Measurements from ENCODE around the gene LEPR. TPM values are rescaled to one million over a fixed set of nuclear protein-coding genes. Genes with fewer than 3 reads are reported as not detected.

Gene LEPR
- total RNA-seq, 4 donors from 2014 or later, result 3.9 to 12.4 (median 6.7) TPM

DNA sequence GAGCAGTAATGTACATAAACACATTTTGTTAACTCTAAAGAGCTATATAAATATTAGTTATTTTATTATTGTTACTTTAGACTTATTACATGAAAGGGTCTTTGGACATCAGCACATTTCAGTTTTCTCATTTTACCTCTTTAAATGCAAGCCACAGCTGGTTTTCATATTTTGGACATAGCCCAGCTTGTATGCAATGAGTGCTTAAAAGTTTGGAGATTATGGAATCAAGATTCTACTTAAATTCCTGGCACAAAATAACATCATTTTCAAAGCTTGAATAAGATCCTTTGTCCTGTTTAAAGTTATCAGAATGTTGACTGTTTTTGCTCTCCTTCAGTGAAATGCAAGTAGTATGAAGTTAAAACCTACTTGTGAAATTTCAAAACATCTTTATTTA lies 15.5 kb upstream of the LEPR start:
- no peak for DNase-seq (ENCODE audit: low spot score in 2 of 2)
- Histone ChIP-seq H3K4me1 (no peaks in the 10 kb centered on the region), H3K36me3 (no peaks in the 10 kb centered on the region), H3K9me3 (no peaks in the 10 kb centered on the region), H3K4me3 (no peak overlapping the region), H3K27ac (no peak overlapping the region), H3K27me3 (no peaks in the 10 kb centered on the region)
- no peak for TF ChIP-seq POLR2AphosphoS5 (IDR thresholded peaks at IDR 0.05)
- TF ChIP-seq POLR2A (IDR thresholded peaks at IDR 0.05), result no peak
- TF ChIP-seq, protein P1, sequence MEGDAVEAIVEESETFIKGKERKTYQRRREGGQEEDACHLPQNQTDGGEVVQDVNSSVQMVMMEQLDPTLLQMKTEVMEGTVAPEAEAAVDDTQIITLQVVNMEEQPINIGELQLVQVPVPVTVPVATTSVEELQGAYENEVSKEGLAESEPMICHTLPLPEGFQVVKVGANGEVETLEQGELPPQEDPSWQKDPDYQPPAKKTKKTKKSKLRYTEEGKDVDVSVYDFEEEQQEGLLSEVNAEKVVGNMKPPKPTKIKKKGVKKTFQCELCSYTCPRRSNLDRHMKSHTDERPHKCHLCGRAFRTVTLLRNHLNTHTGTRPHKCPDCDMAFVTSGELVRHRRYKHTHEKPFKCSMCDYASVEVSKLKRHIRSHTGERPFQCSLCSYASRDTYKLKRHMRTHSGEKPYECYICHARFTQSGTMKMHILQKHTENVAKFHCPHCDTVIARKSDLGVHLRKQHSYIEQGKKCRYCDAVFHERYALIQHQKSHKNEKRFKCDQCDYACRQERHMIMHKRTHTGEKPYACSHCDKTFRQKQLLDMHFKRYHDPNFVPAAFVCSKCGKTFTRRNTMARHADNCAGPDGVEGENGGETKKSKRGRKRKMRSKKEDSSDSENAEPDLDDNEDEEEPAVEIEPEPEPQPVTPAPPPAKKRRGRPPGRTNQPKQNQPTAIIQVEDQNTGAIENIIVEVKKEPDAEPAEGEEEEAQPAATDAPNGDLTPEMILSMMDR (IDR thresholded peaks at IDR 0.05), result no peak
- no peak for TF ChIP-seq EP300 (IDR thresholded peaks at IDR 0.05)

- H3K4me3 ChIP-seq, result no peak overlapping the region
- TF ChIP-seq EP300 (IDR thresholded peaks at IDR 0.05) (no peak), POLR2A (IDR thresholded peaks at IDR 0.05) (no peak), POLR2AphosphoS5 (IDR thresholded peaks at IDR 0.05) (no peak)
- TF ChIP-seq, protein P1 (IDR thresholded peaks at IDR 0.05), result no peak
- no peaks in the 10 kb centered on the region for H3K36me3 ChIP-seq
- no peak overlapping the region for H3K27ac ChIP-seq
- no peak for DNase-seq (ENCODE audit: low spot score in 2 of 2)
- H3K9me3 ChIP-seq, result no peaks in the 10 kb centered on the region
- WGBS, result 86% methylated on average over 2 of the region's 2 CpGs
- H3K27me3 ChIP-seq, result no peaks in the 10 kb centered on the region
- H3K4me1 ChIP-seq, result no peaks in the 10 kb centered on the region
These were observed 12.6 kb upstream of the LEPR start for GRCh38 chr1:65407877-65408276.

- no peak overlapping the region for H3K4me3 ChIP-seq
- no peak overlapping the region for H3K27ac ChIP-seq
- TF ChIP-seq, protein P1 (IDR thresholded peaks at IDR 0.05), result no peak
- TF ChIP-seq POLR2A (IDR thresholded peaks at IDR 0.05) (no peak), POLR2AphosphoS5 (IDR thresholded peaks at IDR 0.05) (no peak), EP300 (IDR thresholded peaks at IDR 0.05) (no peak)
- no peak for DNase-seq (ENCODE audit: low spot score in 2 of 2)
- no peaks in the 10 kb centered on the region for H3K27me3 ChIP-seq
- no peaks in the 10 kb centered on the region for H3K4me1 ChIP-seq
- 57% methylated on average over 1 of the region's 1 CpG for WGBS
- no peaks in the 10 kb centered on the region for H3K36me3 ChIP-seq
- no peaks in the 10 kb centered on the region for H3K9me3 ChIP-seq
These were observed 11.2 kb upstream of the LEPR start for GRCh38 chr1:65409314-65409713.

- no peaks in the 10 kb centered on the region for H3K4me1 ChIP-seq
- TF ChIP-seq EP300 (IDR thresholded peaks at IDR 0.05), result no peak
- TF ChIP-seq POLR2A (IDR thresholded peaks at IDR 0.05), result no peak
- TF ChIP-seq, protein P1 (IDR thresholded peaks at IDR 0.05), result no peak
- no peak for TF ChIP-seq POLR2AphosphoS5 (IDR thresholded peaks at IDR 0.05)
- H3K9me3 ChIP-seq, result no peaks in the 10 kb centered on the region
- no peaks in the 10 kb centered on the region for H3K36me3 ChIP-seq
- H3K27ac ChIP-seq, result no peak overlapping the region
- 90% methylated on average over 4 of the region's 4 CpGs for WGBS
- no peak overlapping the region for H3K4me3 ChIP-seq
- DNase-seq (ENCODE audit: low spot score in 2 of 2), result no peak
- no peaks in the 10 kb centered on the region for H3K27me3 ChIP-seq
These were observed 10.6 kb upstream of the LEPR start for GRCh38 chr1:65409816-65410326.

GRCh38 chr1:65412256-65412983 lies 8.0 kb upstream of the LEPR start:
- no peak overlapping the region for H3K27ac ChIP-seq
- no peaks in the 10 kb centered on the region for H3K27me3 ChIP-seq
- TF ChIP-seq, protein P1 (IDR thresholded peaks at IDR 0.05), result no peak
- TF ChIP-seq POLR2A (IDR thresholded peaks at IDR 0.05) (no peak), POLR2AphosphoS5 (IDR thresholded peaks at IDR 0.05) (no peak), EP300 (IDR thresholded peaks at IDR 0.05) (no peak)
- DNase-seq (ENCODE audit: low spot score in 2 of 2), result no peak
- H3K36me3 ChIP-seq, result no peaks in the 10 kb centered on the region
- H3K9me3 ChIP-seq, result no peaks in the 10 kb centered on the region
- no peaks in the 10 kb centered on the region for H3K4me1 ChIP-seq
- H3K4me3 ChIP-seq, result no peak overlapping the region
- 89% methylated on average over 4 of the region's 4 CpGs for WGBS
